ENCODE measurements around the gene SPDL1. TPM values are rescaled to one million over a fixed set of nuclear protein-coding genes. Genes with fewer than 3 reads are reported as not detected.

Gene SPDL1
- total RNA-seq, 3 donors from 2014 or later, result 8.3 to 9.8 (median 8.8) TPM

DNA sequence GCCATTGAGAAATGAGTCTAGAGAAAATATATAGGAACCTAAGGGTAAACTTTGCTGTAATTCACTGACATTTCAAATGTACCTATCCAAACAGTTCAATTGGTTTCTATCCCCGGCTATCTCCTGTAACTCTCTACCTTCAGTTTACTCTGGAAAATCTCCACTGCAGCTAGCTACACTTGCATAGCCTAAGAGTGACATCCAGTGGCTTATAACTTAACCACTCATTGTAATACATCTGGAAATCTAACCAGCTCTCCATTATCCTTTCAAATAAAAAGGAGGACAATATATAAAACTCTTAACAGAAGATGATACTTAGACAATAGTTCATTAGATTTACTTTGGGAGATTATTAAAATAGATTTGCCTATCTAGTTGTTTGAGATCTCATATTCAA is 35.3 kb upstream of the SPDL1 start:
- Histone ChIP-seq H3K27ac (no peak overlapping the region), H3K27me3 (no peaks in the 10 kb centered on the region), H3K36me3 (no peaks in the 10 kb centered on the region), H3K9me3 (no peaks in the 10 kb centered on the region), H3K4me1 (no peaks in the 10 kb centered on the region), H3K4me3 (no peak overlapping the region)
- no peak for TF ChIP-seq POLR2AphosphoS5 (IDR thresholded peaks at IDR 0.05)
- TF ChIP-seq, protein P1, sequence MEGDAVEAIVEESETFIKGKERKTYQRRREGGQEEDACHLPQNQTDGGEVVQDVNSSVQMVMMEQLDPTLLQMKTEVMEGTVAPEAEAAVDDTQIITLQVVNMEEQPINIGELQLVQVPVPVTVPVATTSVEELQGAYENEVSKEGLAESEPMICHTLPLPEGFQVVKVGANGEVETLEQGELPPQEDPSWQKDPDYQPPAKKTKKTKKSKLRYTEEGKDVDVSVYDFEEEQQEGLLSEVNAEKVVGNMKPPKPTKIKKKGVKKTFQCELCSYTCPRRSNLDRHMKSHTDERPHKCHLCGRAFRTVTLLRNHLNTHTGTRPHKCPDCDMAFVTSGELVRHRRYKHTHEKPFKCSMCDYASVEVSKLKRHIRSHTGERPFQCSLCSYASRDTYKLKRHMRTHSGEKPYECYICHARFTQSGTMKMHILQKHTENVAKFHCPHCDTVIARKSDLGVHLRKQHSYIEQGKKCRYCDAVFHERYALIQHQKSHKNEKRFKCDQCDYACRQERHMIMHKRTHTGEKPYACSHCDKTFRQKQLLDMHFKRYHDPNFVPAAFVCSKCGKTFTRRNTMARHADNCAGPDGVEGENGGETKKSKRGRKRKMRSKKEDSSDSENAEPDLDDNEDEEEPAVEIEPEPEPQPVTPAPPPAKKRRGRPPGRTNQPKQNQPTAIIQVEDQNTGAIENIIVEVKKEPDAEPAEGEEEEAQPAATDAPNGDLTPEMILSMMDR (IDR thresholded peaks at IDR 0.05), result peak in 1 of 3 donors; percentile 12
- DNase-seq (ENCODE audit: low spot score in 2 of 2), result no peak
- intact Hi-C loops (cut with DNase I; ENCODE audit: low total_unique reads), result no loop called here

DNA sequence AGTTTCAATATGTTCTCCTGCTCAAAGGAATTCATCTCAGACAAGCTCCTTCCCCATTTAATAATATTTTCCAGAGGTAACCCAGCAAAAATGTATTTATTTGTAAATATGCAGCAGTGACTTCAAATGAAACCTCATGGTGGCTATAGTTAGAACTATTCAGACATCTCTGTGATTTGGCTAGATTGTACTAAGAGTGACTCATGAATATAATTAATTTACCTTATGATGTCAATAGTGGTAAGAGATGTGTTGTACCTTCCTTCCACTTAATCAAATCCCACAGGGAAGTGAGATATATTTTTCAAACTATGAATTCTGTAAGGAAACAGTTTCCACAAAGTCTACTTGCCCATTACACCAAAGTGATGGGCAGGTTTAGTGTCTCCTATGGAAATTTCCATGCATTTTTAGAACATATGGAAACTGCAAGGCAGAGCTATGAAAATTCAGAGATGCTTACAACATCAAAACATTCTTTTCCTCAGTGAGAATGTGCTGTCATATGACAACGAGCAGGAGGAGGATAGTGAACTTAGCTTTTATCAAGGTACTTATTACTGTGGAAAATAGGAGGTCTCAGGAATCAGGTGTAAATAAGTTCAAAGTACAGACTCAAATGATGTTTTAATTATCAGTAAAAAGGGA is 34.0 kb upstream of the SPDL1 start:
- Histone ChIP-seq H3K9me3 (no peaks in the 10 kb centered on the region), H3K27me3 (no peaks in the 10 kb centered on the region), H3K4me1 (no peaks in the 10 kb centered on the region), H3K36me3 (no peaks in the 10 kb centered on the region), H3K27ac (no peak overlapping the region), H3K4me3 (no peak overlapping the region)
- TF ChIP-seq POLR2AphosphoS5 (IDR thresholded peaks at IDR 0.05), result no peak
- TF ChIP-seq POLR2A (IDR thresholded peaks at IDR 0.05), result no peak
- TF ChIP-seq, protein P1 (IDR thresholded peaks at IDR 0.05), result no peak
- no peak for DNase-seq (ENCODE audit: low spot score in 2 of 2)
- intact Hi-C loops (cut with DNase I; ENCODE audit: low total_unique reads), result no loop called here

DNA sequence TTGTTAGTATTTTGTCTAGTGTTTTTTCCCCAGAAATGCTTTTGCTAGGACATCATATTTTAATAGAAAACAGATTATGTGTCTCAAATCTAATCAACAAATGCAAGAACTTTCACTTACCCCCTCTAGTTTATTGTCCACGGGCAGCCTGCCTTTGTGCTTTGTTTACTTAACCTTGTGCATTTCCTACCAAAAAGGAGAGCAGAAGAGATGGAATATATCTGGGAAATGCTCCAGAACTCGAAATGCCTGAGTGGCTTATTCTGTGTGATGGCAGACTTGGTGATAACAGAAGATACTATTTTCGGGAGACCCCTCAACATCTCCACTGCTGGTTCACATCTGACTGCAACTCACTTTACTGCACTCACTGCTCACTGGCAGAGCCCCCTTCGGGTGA is 33.3 kb upstream of the SPDL1 start:
- H3K4me1 ChIP-seq, result no peaks in the 10 kb centered on the region
- H3K27ac ChIP-seq, result no peak overlapping the region
- H3K27me3 ChIP-seq, result no peaks in the 10 kb centered on the region
- H3K36me3 ChIP-seq, result no peaks in the 10 kb centered on the region
- TF ChIP-seq, protein P1 (IDR thresholded peaks at IDR 0.05), result no peak
- no peak for TF ChIP-seq POLR2AphosphoS5 (IDR thresholded peaks at IDR 0.05)
- TF ChIP-seq POLR2A (IDR thresholded peaks at IDR 0.05), result no peak
- H3K4me3 ChIP-seq, result no peak overlapping the region
- H3K9me3 ChIP-seq, result no peaks in the 10 kb centered on the region
- DNase-seq (ENCODE audit: low spot score in 2 of 2), result no peak
- intact Hi-C loops (cut with DNase I; ENCODE audit: low total_unique reads), result no loop called here

DNA sequence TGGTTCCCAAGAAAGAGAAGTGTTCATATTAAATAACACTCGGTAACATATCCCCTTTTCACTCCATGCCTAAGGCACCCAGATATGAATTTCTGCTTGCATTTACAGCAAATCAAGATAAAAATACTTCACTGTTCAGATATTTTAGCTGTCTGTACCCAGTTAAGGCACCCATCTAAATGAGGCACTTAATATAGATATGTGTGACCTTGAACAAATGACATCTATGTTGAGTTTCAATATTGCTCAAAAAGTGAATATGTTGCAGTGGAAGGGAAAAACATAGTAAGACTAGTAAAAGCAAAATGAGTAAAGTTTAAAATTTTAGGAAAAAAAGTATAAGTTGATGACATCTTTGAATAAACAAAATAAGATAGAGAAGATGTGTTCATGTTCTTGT is 32.4 kb upstream of the SPDL1 start:
- Histone ChIP-seq H3K36me3 (no peaks in the 10 kb centered on the region), H3K27me3 (no peaks in the 10 kb centered on the region), H3K4me1 (no peaks in the 10 kb centered on the region), H3K9me3 (no peaks in the 10 kb centered on the region), H3K27ac (no peak overlapping the region), H3K4me3 (no peak overlapping the region)
- no peak for TF ChIP-seq POLR2AphosphoS5 (IDR thresholded peaks at IDR 0.05)
- TF ChIP-seq, protein P1 (IDR thresholded peaks at IDR 0.05), result no peak
- no peak for TF ChIP-seq POLR2A (IDR thresholded peaks at IDR 0.05)
- DNase-seq (ENCODE audit: low spot score in 2 of 2), result no peak
- intact Hi-C loops (cut with DNase I; ENCODE audit: low total_unique reads), result no loop called here

DNA sequence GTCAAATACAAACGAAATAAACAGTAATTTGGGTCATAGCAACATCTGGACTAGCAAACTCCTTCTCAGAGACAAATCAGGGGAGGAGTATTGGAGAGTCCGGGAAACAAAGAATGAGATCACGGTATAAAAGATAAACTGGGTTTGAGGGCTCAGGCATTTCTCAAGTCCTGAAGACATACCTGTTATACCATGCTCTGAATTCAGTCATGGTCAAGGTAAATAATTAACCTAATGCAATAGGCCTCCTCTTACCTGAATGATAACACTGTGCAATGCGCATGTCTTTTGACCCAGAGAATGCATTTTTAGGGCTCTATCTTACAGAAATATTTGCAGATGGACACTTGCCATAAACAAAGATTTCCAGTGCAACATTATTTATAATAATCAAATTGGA is 31.9 kb upstream of the SPDL1 start:
- no peaks in the 10 kb centered on the region for H3K4me1 ChIP-seq
- no peak for DNase-seq (ENCODE audit: low spot score in 2 of 2)
- H3K27ac ChIP-seq, result no peak overlapping the region
- H3K36me3 ChIP-seq, result no peaks in the 10 kb centered on the region
- H3K27me3 ChIP-seq, result no peaks in the 10 kb centered on the region
- H3K4me3 ChIP-seq, result no peak overlapping the region
- intact Hi-C loops (cut with DNase I; ENCODE audit: low total_unique reads), result loop anchor here (2.0 kb wide), 1 partner anchor 41 kb away; no protein-coding TSS in a partner anchor
- TF ChIP-seq POLR2A (IDR thresholded peaks at IDR 0.05) (no peak), POLR2AphosphoS5 (IDR thresholded peaks at IDR 0.05) (no peak)
- TF ChIP-seq, protein P1 (IDR thresholded peaks at IDR 0.05), result no peak
- no peaks in the 10 kb centered on the region for H3K9me3 ChIP-seq

Data from breast epithelium (tissue), 4 donors.